GM18499 (cell line): Measurements from ENCODE around the gene TSPAN4.

ENCODE experiments used
- ATAC-seq: cut with Tn5 transposase; IDR thresholded peaks from one replicate; pipeline ENCODE4 v1.9.1; 2021; ENCODE audit warnings: moderate number of reproducible peaks; ENCODE audit not compliant: insufficient read depth, unreplicated experiment

Gene TSPAN4

GRCh38 chr11:862081-862661 lies 19.5 kb downstream of the TSPAN4 start:
- ATAC-seq: no peak

GRCh38 chr11:862696-863022 lies 20.0 kb downstream of the TSPAN4 start:
- no peak for ATAC-seq

- ATAC-seq: no peak
These were observed 20.6 kb downstream of the TSPAN4 start for GRCh38 chr11:863023-863909.

GRCh38 chr11:863910-864827 lies 21.5 kb downstream of the TSPAN4 start:
- no peak for ATAC-seq

GRCh38 chr11:864898-865297 lies 22.2 kb downstream of the TSPAN4 start:
- no peak for ATAC-seq

- no peak for ATAC-seq
These were observed 23.1 kb downstream of the TSPAN4 start for GRCh38 chr11:865462-866430.

- no peak for ATAC-seq
These were observed 23.8 kb downstream of the TSPAN4 start for GRCh38 chr11:866481-866880.

- no peak for ATAC-seq
These were observed 25.3 kb downstream of the TSPAN4 start for GRCh38 chr11:867856-868358.

GRCh38 chr11:868394-868793 lies 25.7 kb downstream of the TSPAN4 start:
- no peak for ATAC-seq

- ATAC-seq: no peak
These were observed 26.1 kb downstream of the TSPAN4 start for GRCh38 chr11:868802-869201.

- ATAC-seq: no peak
These were observed 26.9 kb downstream of the TSPAN4 start for GRCh38 chr11:869399-870126.

- ATAC-seq: no peak
These were observed 27.4 kb downstream of the TSPAN4 start for GRCh38 chr11:870127-870413.

- no peak for ATAC-seq
These were observed 27.8 kb downstream of the TSPAN4 start for GRCh38 chr11:870418-870817.

GRCh38 chr11:871472-871871 lies 28.8 kb downstream of the TSPAN4 start:
- no peak for ATAC-seq

GRCh38 chr11:872799-873198 lies 30.1 kb downstream of the TSPAN4 start:
- no peak for ATAC-seq

- no peak for ATAC-seq
These were observed 31.1 kb downstream of the TSPAN4 start for GRCh38 chr11:873706-874105.

- no peak for ATAC-seq
These were observed 32.6 kb downstream of the TSPAN4 start for GRCh38 chr11:875203-875602.

GRCh38 chr11:875769-876301 lies 33.2 kb downstream of the TSPAN4 start:
- ATAC-seq: no peak

- ATAC-seq: no peak
These were observed 33.9 kb downstream of the TSPAN4 start for GRCh38 chr11:876545-876944.
